GM12878 (cell line): ENCODE measurements around the gene MAST2. TPM values are rescaled to one million over a fixed set of nuclear protein-coding genes. Genes with fewer than 3 reads are reported as not detected.

Experiments used
- ATAC-seq: fragments of 200-7000 bp; cut with Tn5 transposase; 3 replicates; pipeline ENCODE4 v1.9.1; 2020; ENCODE audit warnings: mild to moderate bottlenecking, moderate library complexity
- BruUV-seq: library from RNA; stranded (reverse); fragments of 400-500 nt; replicated peaks from 2 replicates; lab custom pipeline; 2021; lab: Mats Ljungman, UMichigan
- CTCF ChIA-PET: fragments of 300-600 bp; sonication (Branson Sonifier 250); formaldehyde crosslinking; extraction: SDS; loops from one replicate; lab custom pipeline; 2021; ENCODE audit warnings: inconsistent platforms; lab: Yijun Ruan, JAX
- POLR2A ChIA-PET: fragments of 350-600 bp; formaldehyde crosslinking; extraction: SDS; loops from one replicate; lab custom pipeline; 2021; ENCODE audit warnings: inconsistent platforms; lab: Charles Lee
- RAD21 ChIA-PET: fragments of 300-600 bp; sonication (Branson Sonifier 250); formaldehyde crosslinking; loops from one replicate; lab custom pipeline; 2023; ENCODE audit warnings: antibody characterized with exemption; ENCODE audit not compliant: unreplicated experiment; lab: Charles Lee
- SMC1A ChIA-PET: fragments of 300-600 bp; sonication (Branson Sonifier 250); formaldehyde crosslinking; loops from one replicate; lab custom pipeline; 2023; ENCODE audit not compliant: unreplicated experiment, uncharacterized antibody; lab: Charles Lee
- DNase-seq: peaks from one replicate; pipeline ENCODE4 v3.0.0-alpha.2; 2011; ENCODE audit warnings: low read depth, low spot score
- FAIRE-seq: peaks from 3 replicates; lab custom pipeline; 2011; peaks lifted over from hg19 to GRCh38; lab: Jason Lieb, UNC
- H2AFZ ChIP-seq: 2 replicates; pipeline ENCODE4 v1.6.0; 2011; ENCODE audit warnings: low read depth, low read length, control low read depth; ENCODE audit not compliant: control insufficient read depth
- H3K27ac ChIP-seq: 2 replicates; pipeline ENCODE4 v1.5.1; 2011; ENCODE audit warnings: control low read depth; ENCODE audit not compliant: control insufficient read depth, insufficient read depth
- H3K27me3 ChIP-seq, 2 experiments: replicated peaks in 1 of 2; 2 replicates each; pipeline versions ENCODE4 v1.6.0 to v1.6.1; 2011; ENCODE audit warnings: low read length in 1 of 2; ENCODE audit not compliant: control insufficient read depth in 2 of 2, insufficient read depth in 2 of 2
- H3K36me3 ChIP-seq, 2 experiments: 2 replicates each; pipeline ENCODE4 v1.5.1; 2011; ENCODE audit warnings: low read length in 1 of 2; ENCODE audit not compliant: control insufficient read depth in 2 of 2, insufficient read depth in 2 of 2
- H3K4me1 ChIP-seq: 2 replicates; pipeline ENCODE4 v1.6.1; 2011; ENCODE audit warnings: mild to moderate bottlenecking, low read length, moderate library complexity, mixed read lengths; ENCODE audit not compliant: control insufficient read depth, insufficient read depth
- H3K4me2 ChIP-seq: 2 replicates; pipeline ENCODE4 v1.6.0; 2011; ENCODE audit warnings: control low read depth; ENCODE audit not compliant: control insufficient read depth, insufficient read depth
- H3K4me3 ChIP-seq: fragments of 200-600 bp; sonication (generic); 2 replicates; pipeline ENCODE4 v1.5.1; 2016
- H3K79me2 ChIP-seq: 2 replicates; pipeline ENCODE4 v1.6.0; 2011; ENCODE audit warnings: low read length; ENCODE audit not compliant: control insufficient read depth, insufficient read depth
- H3K9ac ChIP-seq: 2 replicates; pipeline ENCODE4 v1.8.0; 2011; ENCODE audit warnings: low read length, control low read depth, mixed read lengths; ENCODE audit not compliant: control insufficient read depth, insufficient read depth
- H3K9me3 ChIP-seq: replicated peaks from 3 replicates; pipeline ENCODE4 v1.5.1; 2011; ENCODE audit warnings: mild to moderate bottlenecking, low read length; ENCODE audit not compliant: control insufficient read depth, insufficient read depth
- H4K20me1 ChIP-seq: 2 replicates; pipeline ENCODE4 v1.6.0; 2011; ENCODE audit not compliant: control insufficient read depth, insufficient read depth
- EGR1 ChIP-seq, 2 experiments: IDR thresholded peaks; 1 replicate in 1 of 2; 2 replicates in 1 of 2; pipeline ENCODE4 v1.6.1; 2011 to 2012; ENCODE audit warnings: low read depth in 2 of 2, low read length in 2 of 2, borderline replicate concordance in 1 of 2, mild to moderate bottlenecking in 1 of 2, moderate library complexity in 1 of 2
- ETV6 ChIP-seq, 2 experiments: fragments of 450-650 bp in 1 of 2; IDR thresholded peaks in 1 of 2; conservative IDR thresholded peaks in 1 of 2; 2 replicates each; pipeline ENCODE4 v1.6.1; 2014; ENCODE audit warnings: antibody characterized with exemption in 1 of 2, borderline replicate concordance in 1 of 2, low read depth in 1 of 2, mild to moderate bottlenecking in 1 of 2, moderate library complexity in 1 of 2
- IRF4 ChIP-seq: IDR thresholded peaks from 2 replicates; pipeline ENCODE4 v1.6.1; 2011; ENCODE audit warnings: low read depth, low read length
- KLF5 ChIP-seq: fragments of 450-650 bp; IDR thresholded peaks from 2 replicates; pipeline ENCODE4 v1.6.1; 2014; ENCODE audit warnings: mild to moderate bottlenecking; ENCODE audit not compliant: partially characterized antibody
- MYC ChIP-seq: IDR thresholded peaks from 2 replicates; pipeline ENCODE4 v1.6.1; 2011; ENCODE audit warnings: mild to moderate bottlenecking, low read length, moderate library complexity, inconsistent platforms; ENCODE audit not compliant: insufficient read depth, insufficient replicate concordance, insufficient read length, severe bottlenecking
- NFYB ChIP-seq: IDR thresholded peaks from 2 replicates; pipeline ENCODE4 v1.6.1; 2011; ENCODE audit warnings: low read depth, mild to moderate bottlenecking, low read length, improper control_type of control experiment, moderate library complexity; ENCODE audit not compliant: insufficient read depth
- PAX5 ChIP-seq: IDR thresholded peaks from 2 replicates; pipeline ENCODE4 v1.6.1; 2011; ENCODE audit warnings: low read depth, low read length, borderline replicate concordance
- RUNX3 ChIP-seq: IDR thresholded peaks from 2 replicates; pipeline ENCODE4 v1.6.1; 2012; ENCODE audit warnings: low read length, inconsistent platforms
- ZBTB4 ChIP-seq: fragments of 450-650 bp; formaldehyde crosslinking; IDR thresholded peaks from 2 replicates; pipeline ENCODE4 v1.4.0; 2022; ENCODE audit warnings: mild to moderate bottlenecking, moderate library complexity
- ZBTB40 ChIP-seq: fragments of 450-650 bp; IDR thresholded peaks from 2 replicates; pipeline ENCODE4 v1.6.1; 2016; ENCODE audit warnings: mild to moderate bottlenecking, moderate library complexity, borderline replicate concordance
- ZNF24 ChIP-seq: fragments of 450-650 bp; IDR thresholded peaks from 2 replicates; pipeline ENCODE4 v1.6.1; 2017; ENCODE audit warnings: antibody characterized with exemption, mild to moderate bottlenecking
- WGBS: methylation state at CpG from one replicate; pipeline ENCODE4 v1.1.6; 2016; ENCODE audit warnings: low lambda C conversion rate; ENCODE audit not compliant: insufficient replicate concordance, insufficient coverage; ENCODE audit errors: missing lambda C conversion rate; 5-methylcytosine and 5-hydroxymethylcytosine counted together
- in situ Hi-C: fragments of 300-500 bp; cut with MboI; formaldehyde crosslinking; loops from 9 replicates; pipeline ENCODE4 v1.14.3; 2018; ENCODE audit warnings: mixed read lengths
- intact Hi-C: fragments of 100-400 bp; cut with micrococcal nuclease; formaldehyde crosslinking; loops from one replicate; pipeline ENCODE4 v1.14.2; 2022; ENCODE audit not compliant: unreplicated experiment
- polyA plus RNA-seq, 11 experiments: library from polyadenylated mRNA; depleted of rRNA in 4 of 11; unstranded in 6 of 11; stranded (reverse) in 5 of 11; fragments of >200 nt; fragmentation: Nextera tagmentation in 4 of 11; fragmentation: Illumina TruSeq in 1 of 11; extraction: Ambion mirVana in 4 of 11; extraction: Trizol in 1 of 11; gene quantifications; 1 replicate in 1 of 11; 2 replicates in 10 of 11; pipeline versions ENCODE4 v1.2.1 to v1.2.3, GENCODE V29; 2011 to 2016; ENCODE audit warnings: inconsistent platforms in 2 of 11, missing spikeins in 2 of 11, low read depth in 1 of 11
- total RNA-seq, 4 experiments: library from RNA; depleted of rRNA in 3 of 4; stranded (reverse); fragments of >200 nt in 3 of 4; fragmentation: Illumina TruSeq in 1 of 4; extraction: Trizol in 1 of 4; gene quantifications; 2 replicates each; pipeline versions ENCODE4 v1.2.1 to v1.2.3, GENCODE V29; 2013 to 2021

MAST2 gene
- total and polyA plus RNA-seq, 10 of the 15 experiments (the other 5 are each of a cell fraction or from before 2014, with no cell fraction given), result 1.0 to 28.7 (median 13.8) TPM

- no peak for TF ChIP-seq KLF5
- no peak for TF ChIP-seq PAX5
- TF ChIP-seq ZBTB4 (CRISPR knock-in tag), result no peak
- TF ChIP-seq NFYB, result no peak
These were observed 254.4 kb downstream of the MAST2 start (continued) for GRCh38 chr1:46057781-46058180.

- no peaks in the 10 kb centered on the region for H3K79me2 ChIP-seq
- CTCF ChIA-PET, result no interaction called here
- 81% methylated on average over 5 of the region's 5 CpGs for WGBS
- no peaks in the 10 kb centered on the region for H3K27me3 ChIP-seq
- ATAC-seq (no peak), DNase-seq (no peak), FAIRE-seq (no peak)
- RAD21 ChIA-PET, result no interaction called here
- H3K4me2 ChIP-seq, result no peak overlapping the region
- intact Hi-C loops, result no loop called here
- SMC1A ChIA-PET, result no interaction called here
- H2AFZ ChIP-seq, result no peak overlapping the region
- no peaks in the 10 kb centered on the region; the same call in 2 of the 3 replicates for H3K9me3 ChIP-seq
- no peak overlapping the region for H3K9ac ChIP-seq
- BruUV-seq, result no TSS peak
- in situ Hi-C loops, result no loop called here
- peaks cover 9% of the 10 kb centered on the region for H3K4me1 ChIP-seq
- H3K27ac ChIP-seq, result no peak overlapping the region
- no peak overlapping the region for H3K4me3 ChIP-seq
- POLR2A ChIA-PET, result no interaction called here
- H4K20me1 ChIP-seq, result no peaks in the 10 kb centered on the region
- peaks cover 3 to 16% of the 10 kb centered on the region in 2 experiments; a peak in 3 of 4 replicates for H3K36me3 ChIP-seq
- no peak for TF ChIP-seq MYC
- no peak for TF ChIP-seq RUNX3
- TF ChIP-seq EGR1 (IDR thresholded peaks at IDR 0.05; ENCODE audit: borderline replicate concordance in 1 of 2, low read depth in 2 of 2, low read length in 2 of 2), result no peak
- no peak for TF ChIP-seq ETV6 (conservative IDR thresholded peaks at IDR 0.05 in 1 of 2, IDR thresholded peaks at IDR 0.05 in 1 of 2; ENCODE audit: borderline replicate concordance in 1 of 2, low read depth in 1 of 2)
- TF ChIP-seq ZBTB40, result no peak
- TF ChIP-seq IRF4, result no peak
- no peak for TF ChIP-seq ZNF24
These were observed 255.5 kb downstream of the MAST2 start for GRCh38 chr1:46058936-46059335.
